HG03135 (cell line): Measurements from ENCODE around the gene HTRA1.

Source experiments
- ATAC-seq: cut with Tn5 transposase; IDR thresholded peaks from one replicate; pipeline ENCODE4 v1.9.1; 2021; ENCODE audit warnings: mild to moderate bottlenecking, moderate library complexity; ENCODE audit not compliant: unreplicated experiment

HTRA1 gene

DNA sequence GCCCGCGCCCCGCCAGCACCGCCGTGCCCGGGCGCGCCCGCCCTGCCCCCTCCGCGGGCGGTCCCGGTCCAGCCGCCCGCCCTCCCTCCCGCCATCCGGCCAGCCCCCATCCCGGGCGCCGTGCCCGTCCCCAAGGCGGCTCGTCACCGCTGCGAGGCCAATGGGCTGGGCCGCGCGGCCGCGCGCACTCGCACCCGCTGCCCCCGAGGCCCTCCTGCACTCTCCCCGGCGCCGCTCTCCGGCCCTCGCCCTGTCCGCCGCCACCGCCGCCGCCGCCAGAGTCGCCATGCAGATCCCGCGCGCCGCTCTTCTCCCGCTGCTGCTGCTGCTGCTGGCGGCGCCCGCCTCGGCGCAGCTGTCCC lies at the start of gene HTRA1:
TSS of gene HTRA1 (plus strand) at position 187 of the 362 bp plus-strand sequence. CDS start at position 287, 100 bp downstream.
- no peak for ATAC-seq

DNA sequence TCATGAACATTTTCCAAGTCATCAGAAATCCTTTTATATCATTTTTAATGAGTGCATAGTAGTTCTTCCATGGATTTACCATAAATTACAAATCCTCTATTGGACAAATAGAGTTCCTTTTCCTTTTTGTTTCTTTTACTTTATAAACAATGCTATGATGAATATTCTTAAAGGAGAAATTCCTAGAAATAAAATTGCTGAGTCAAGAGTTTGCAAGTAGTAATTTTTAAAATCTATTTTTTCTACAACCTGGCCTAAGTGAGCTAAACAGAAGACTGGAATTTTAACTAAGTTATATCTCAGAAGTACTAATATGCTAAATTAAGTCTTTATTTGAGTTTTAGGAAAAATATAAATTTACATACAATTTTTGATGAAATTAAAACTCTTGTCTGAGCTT lies 48.0 kb upstream of the HTRA1 start:
- no peak for ATAC-seq

DNA sequence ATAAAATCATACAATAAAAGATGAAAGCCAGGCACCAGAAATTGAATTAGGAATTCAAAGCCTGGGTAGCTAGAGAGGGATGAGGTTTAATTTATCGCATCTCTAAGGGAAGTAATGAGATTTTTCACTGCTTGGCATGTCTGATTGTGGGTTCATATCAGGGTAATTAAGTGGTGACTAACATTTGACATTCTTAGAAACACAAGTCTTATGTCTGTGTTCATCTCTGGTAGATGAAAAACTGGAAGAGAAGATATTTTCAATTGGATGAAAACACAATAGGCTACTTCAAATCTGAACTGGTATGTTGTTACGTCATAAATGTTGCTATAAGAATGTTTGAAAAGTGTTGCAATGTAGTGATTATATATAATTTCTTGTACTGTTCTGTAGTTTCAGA lies 43.7 kb upstream of the HTRA1 start:
- ATAC-seq = no peak

DNA sequence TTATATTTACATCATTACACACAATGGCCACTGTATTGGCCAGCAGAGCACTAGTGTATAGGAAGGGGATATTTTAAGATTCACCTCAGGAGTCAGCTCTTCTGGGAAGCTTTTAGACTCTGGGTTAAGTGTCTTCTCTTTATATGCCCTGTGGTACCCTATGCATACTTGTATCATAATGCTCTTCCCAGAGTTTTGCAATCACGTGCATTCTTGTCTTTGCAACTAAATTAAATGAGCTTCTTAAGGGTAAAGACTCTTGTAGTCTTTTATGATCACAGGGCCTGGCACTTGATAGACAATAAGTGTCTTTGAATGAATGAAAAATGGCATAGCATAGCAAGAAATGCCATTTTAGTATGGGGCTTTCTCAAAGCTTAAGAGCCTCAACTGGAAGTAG lies 42.3 kb upstream of the HTRA1 start:
- no peak for ATAC-seq

DNA sequence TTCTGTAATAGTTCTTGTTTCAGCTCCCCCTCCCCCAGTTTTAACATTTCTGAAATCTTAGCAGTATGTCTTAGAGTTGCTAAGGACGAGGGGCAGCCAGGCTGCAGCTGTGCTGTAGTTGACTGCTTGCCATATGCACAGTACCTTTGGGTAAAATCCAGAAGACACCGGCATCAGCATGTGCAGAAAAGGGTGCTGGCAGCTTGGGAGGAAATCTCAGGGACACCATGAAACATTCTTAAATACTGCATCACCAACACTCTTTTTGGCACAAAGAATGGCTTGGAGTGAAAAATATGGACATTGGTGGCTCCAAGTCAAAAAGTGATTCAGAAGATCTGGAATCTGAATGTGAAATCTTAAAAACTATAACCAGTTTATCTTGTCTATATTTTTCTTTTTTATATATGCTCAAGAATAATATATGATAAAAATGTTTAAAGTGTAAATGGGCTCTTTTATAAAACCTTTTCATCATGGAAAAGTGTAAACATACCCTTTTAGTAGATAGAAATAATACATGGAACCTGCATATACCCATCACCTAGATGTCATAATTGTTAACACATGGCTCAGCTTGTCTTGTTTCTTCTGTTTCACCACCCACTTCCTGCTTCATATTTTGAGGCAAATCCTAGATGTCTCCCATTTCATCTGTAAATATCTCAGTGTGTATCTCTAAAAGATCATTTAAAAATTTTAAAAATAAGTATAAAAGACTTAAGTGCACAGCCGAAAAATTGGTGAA lies 41.3 kb upstream of the HTRA1 start:
- ATAC-seq = no peak

DNA sequence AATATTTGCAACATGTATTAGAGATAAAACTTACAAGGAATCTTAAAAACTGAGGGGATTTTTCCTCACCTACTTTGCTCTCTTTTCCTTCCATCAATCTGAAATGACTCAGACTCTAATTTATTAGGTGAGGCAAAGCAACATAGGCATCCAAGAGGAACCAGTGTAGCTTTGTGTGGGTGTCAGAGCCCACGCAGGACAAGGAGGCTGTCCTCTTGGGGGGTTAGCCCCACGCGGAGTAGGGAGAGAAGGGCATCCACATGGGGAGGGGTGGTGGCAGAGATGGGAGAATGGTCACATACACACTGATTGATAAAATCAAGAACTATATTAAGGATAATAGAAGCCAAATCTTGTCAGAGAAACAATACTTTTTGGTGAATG lies 40.7 kb upstream of the HTRA1 start:
- ATAC-seq = no peak

GRCh38 chr10:122421054-122421625 lies 40.2 kb upstream of the HTRA1 start:
- ATAC-seq = no peak

DNA sequence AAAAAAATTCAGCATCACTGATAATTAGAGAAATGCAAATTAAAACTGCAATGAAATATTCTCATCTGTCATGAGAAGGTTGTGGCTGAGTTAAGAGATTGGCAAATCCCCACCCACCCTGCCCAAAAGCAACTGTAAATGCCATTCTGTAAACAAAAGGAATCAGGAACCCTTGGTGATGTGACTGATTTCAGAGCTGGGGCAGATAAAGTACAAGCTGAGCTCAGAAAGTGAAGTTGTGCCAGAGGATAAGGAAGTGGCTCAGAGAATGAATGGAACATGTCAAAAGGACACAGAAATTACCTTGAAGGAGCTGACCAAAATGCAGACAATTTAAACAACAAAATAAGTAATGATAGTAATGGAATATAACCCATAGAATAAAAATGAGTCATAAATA lies 39.6 kb upstream of the HTRA1 start:
- no peak for ATAC-seq

GRCh38 chr10:122422266-122422989 lies 38.9 kb upstream of the HTRA1 start:
- no peak for ATAC-seq

GRCh38 chr10:122424059-122424458 lies 37.3 kb upstream of the HTRA1 start:
- no peak for ATAC-seq

DNA sequence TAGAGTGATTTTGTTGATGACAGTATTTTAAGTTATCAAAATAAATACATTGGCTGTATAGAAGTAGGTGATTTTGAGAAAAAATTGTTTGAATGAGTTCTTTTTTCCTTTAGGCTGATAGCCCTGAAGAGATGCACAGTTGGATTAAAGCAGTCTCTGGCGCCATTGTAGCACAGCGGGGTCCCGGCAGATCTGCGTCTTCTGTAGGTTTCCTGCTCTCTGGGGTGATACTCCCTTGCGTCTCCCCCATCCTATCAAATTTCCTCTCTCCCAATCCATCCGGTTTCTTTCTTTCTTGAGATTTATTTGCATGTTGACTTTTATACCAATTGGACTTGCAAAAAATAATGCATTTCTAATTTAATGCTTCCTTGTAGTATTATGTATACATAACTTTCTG lies 34.5 kb upstream of the HTRA1 start:
- ATAC-seq = no peak

DNA sequence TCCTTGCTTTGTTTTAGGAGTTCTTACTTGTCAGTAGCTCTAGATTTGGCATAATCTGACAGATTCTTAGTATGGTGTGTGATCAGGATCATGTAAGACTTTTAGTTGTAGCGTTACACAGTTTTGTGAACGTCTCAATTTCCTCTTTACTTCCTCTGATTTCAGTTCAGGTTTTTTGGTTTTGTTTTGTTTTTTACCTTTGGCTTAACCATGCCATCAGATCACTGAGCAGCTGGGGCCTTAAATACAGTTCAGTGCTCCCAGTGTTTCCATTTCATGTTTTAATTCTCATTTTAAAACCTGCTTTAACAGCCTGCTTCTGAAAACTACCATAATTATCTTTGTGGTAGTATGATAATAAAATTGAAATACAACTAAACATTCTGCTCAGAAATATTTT lies 34.1 kb upstream of the HTRA1 start:
- no peak for ATAC-seq

DNA sequence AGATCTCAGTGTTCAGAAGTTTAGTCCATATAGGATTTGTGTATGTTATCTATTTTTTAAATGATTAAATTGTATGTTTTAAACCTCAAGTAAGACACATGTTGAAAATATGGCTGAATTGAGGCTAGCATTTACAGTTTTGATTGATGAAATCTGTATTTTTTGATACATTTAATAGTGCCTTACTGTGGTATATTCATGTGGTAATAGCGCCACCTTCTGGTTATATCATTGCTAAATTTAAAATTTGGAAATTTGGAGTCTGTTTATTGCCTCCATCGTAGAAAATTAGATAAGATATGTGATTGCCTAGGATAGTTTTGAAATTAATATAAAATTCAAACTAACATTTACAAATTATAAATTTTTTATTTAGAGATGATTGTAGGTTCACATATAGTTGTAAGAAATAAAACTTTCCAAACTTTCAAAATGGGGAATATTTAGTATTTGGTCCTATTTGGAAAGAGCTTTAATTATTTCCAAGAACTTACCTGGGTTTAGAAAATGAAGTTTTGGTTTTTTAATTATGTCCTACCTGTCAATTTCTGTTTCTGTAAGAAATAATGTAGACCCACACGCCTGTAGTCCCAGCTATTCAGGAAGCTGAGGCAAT lies 26.0 kb upstream of the HTRA1 start:
- no peak for ATAC-seq

GRCh38 chr10:122441961-122442360 lies 19.4 kb upstream of the HTRA1 start:
- no peak for ATAC-seq

DNA sequence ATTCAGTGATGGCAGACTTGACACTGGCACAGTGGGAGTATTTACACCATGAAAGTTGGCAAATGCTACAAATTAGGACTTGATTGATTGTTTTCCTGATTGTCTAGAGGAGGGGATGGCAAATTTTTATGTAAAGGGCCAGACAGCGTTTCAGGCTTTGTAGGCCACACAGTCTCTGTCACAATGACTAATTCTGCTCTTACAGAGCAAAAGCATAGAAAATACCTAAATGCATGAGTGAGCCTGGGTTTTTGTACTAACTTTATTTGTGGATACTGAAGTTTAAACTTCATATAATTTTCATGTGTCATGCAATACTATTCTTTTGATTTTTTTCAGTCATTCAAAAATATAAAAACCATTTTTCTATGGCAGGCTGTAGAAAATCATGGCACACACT lies 15.9 kb upstream of the HTRA1 start:
- no peak for ATAC-seq

GRCh38 chr10:122445904-122446303 lies 15.4 kb upstream of the HTRA1 start:
- no peak for ATAC-seq

- ATAC-seq = no peak
Measured at GRCh38 chr10:122446668-122447423, 14.5 kb upstream of the HTRA1 start.

DNA sequence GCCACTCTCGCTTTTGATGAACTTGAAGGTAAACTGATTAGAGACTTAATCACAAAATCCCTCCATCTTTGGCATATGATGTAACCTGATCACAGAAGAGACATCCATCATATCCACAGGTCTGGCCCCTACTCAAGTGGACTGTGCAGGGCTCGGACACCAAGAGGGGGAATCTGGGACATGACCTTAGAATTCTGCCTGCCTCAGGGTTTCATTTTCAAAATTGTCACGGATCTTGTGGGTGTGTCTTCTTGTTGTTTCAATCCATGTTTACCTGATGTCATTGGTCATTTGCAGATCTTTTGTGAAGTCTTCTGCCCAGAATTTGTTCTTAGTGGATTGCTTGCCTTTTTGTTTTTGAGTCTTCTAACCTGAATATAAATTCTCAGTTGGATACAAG lies 12.8 kb upstream of the HTRA1 start:
- ATAC-seq = no peak

- no peak for ATAC-seq
Measured at GRCh38 chr10:122449153-122449552, 12.2 kb upstream of the HTRA1 start.

DNA sequence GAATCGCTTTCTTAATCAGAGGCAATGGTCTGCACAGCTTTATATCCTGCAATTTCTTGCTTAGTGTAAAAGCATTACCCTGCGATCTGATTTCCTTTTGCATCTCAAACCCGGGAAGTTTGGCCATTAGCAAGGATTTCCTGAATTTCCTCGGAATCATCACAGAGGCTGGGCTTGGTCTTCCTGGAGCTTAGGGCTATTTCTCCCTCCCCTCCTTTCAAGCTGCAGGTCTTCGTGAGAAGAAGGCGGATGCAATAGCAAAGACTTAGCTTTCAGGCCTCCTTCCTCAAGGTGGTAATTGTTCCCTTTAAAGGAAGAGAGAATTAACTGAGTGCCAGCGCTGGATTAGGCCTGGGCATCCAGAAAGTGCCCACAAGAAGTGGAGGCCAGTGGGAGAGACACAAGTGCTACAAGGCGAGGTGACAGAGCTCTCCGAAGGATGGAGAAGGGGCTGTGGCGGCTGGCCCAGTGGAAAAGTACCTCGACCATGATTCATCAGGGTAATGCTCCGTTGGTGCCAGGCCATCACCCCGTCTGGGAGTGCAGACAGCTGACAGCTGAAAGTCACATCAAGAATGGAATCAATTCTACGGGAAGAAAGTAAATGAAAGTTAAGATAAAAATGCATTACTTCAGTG lies 10.9 kb upstream of the HTRA1 start:
- ATAC-seq = no peak

DNA sequence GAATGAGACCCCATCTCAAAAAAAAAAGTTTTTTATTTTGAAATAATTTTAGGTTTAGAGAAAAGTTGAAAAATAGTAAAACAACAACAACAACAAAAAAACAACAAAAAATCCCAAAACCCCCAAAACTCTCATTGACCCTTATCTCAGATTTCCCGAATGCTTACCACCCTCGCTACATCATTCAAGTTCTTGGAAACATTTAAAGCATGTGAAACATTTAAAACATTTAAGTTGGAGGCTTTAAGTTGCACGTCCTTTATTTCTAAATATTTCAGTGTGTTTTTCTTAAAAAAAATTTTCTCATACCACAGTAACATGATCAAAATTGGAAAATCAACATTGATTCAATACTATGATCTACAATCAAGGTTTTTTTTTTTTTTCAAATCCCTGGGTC lies 7.3 kb upstream of the HTRA1 start:
- ATAC-seq = no peak
